DOHH2 (cell line): ENCODE data around the gene SP8.

ENCODE experiments used
- H3F3A ChIP-seq: fragments of 200-600 bp; sonication (generic), shearing (Covaris generic); 2 replicates; pipeline ENCODE4 v1.6.0; 2016; ENCODE audit warnings: antibody characterized with exemption, mild to moderate bottlenecking; ENCODE audit not compliant: control insufficient read depth, insufficient read depth
- H3K27ac ChIP-seq: fragments of 200-600 bp; sonication (generic); 2 replicates; pipeline ENCODE4 v1.5.1; 2014; ENCODE audit warnings: low read depth, mild to moderate bottlenecking, low read length, moderate library complexity
- H3K27me3 ChIP-seq: fragments of 200-600 bp; sonication (generic); 2 replicates; pipeline ENCODE4 v1.6.1; 2014; ENCODE audit warnings: mild to moderate bottlenecking, low read length, mixed read lengths; ENCODE audit not compliant: control insufficient read depth
- H3K36me3 ChIP-seq: fragments of 200-600 bp; sonication (generic); 2 replicates; pipeline ENCODE4 v1.6.1; 2014; ENCODE audit warnings: mild to moderate bottlenecking, low read length, moderate library complexity, mixed read lengths; ENCODE audit not compliant: control insufficient read depth
- H3K4me1 ChIP-seq: fragments of 200-600 bp; sonication (generic); 2 replicates; pipeline ENCODE4 v1.6.1; 2014; ENCODE audit warnings: mild to moderate bottlenecking, low read length, mixed read lengths; ENCODE audit not compliant: control insufficient read depth
- H3K4me2 ChIP-seq: fragments of 200-600 bp; sonication (generic); 2 replicates; pipeline ENCODE4 v1.6.0; 2014; ENCODE audit warnings: mild to moderate bottlenecking, low read length, moderate library complexity
- H3K4me3 ChIP-seq: fragments of 200-600 bp; sonication (generic); 2 replicates; pipeline ENCODE4 v1.5.1; 2014; ENCODE audit warnings: mild to moderate bottlenecking, low read length, mixed read lengths
- H3K79me2 ChIP-seq: fragments of 200-600 bp; sonication (generic); 2 replicates; pipeline ENCODE4 v1.6.1; 2014; ENCODE audit warnings: mild to moderate bottlenecking, low read length, mixed read lengths; ENCODE audit not compliant: control insufficient read depth
- H3K9me2 ChIP-seq: fragments of 200-600 bp; sonication (generic); replicated peaks from 2 replicates; pipeline ENCODE4 v1.6.1; 2014; ENCODE audit warnings: mild to moderate bottlenecking, low read length, mixed read lengths; ENCODE audit not compliant: control insufficient read depth
- H3K9me3 ChIP-seq: fragments of 200-600 bp; sonication (generic); 2 replicates; pipeline ENCODE4 v1.6.1; 2014; ENCODE audit warnings: antibody characterized with exemption, low read length, mixed read lengths; ENCODE audit not compliant: control insufficient read depth, insufficient read depth
- H4K20me1 ChIP-seq: fragments of 200-600 bp; sonication (generic); 2 replicates; pipeline ENCODE4 v1.6.0; 2014; ENCODE audit warnings: low read depth, mild to moderate bottlenecking, antibody characterized with exemption, low read length, moderate library complexity; ENCODE audit not compliant: control insufficient read depth, insufficient read depth
- EZH2phosphoT487 ChIP-seq: fragments of 200-600 bp; sonication (generic); IDR thresholded peaks from 2 replicates; pipeline ENCODE4 v1.6.1; 2017; ENCODE audit warnings: borderline replicate concordance, mild to moderate bottlenecking, antibody characterized with exemption, low read length, moderate library complexity, mixed read lengths
- TF ChIP-seq, protein P1 (sequence below): fragments of 200-600 bp; sonication (generic); IDR thresholded peaks from one replicate; pipeline ENCODE4 v1.5.1; 2014; ENCODE audit warnings: antibody characterized with exemption, mild to moderate bottlenecking, low read depth, low read length; ENCODE audit not compliant: poor library complexity, severe bottlenecking

The SP8 gene

DNA sequence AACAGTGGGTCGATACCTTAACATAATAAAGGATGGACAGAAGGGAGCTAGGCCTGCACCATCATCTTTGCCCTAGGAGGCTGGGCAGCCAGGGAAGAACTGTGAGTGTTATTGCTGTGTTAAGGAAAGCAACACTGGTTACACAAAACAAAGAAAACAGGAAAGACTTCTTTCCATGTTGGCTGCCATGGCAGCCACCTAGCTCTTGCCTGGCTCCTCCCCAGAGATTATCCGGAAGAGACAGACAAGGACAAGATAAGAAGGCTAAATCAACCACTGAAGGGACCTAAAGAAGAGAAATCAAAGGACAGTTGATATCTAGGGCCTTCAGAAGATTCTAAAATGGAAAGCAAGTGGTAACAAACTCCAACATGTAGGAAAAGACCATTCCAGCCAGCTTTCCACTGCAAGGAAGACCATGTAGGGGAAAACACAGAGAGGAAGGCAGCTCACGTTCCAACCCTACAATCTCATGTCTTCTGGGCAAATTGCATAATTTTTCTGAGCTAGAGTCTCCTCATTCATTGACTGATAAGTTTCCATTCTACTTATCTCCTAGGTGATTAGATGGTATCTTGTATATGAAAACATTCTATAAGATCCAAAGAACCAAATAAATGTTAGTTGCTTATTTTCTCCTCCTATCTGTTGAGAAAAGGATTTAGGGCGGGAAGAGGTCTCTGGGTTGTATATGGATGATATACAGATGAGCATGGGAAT lies 51.2 kb downstream of the SP8 start:
- H3K9me2 ChIP-seq = no peaks in the 10 kb centered on the region
- no peaks in the 10 kb centered on the region for H3K4me1 ChIP-seq
- TF ChIP-seq EZH2phosphoT487 = no peak
- TF ChIP-seq, protein P1, sequence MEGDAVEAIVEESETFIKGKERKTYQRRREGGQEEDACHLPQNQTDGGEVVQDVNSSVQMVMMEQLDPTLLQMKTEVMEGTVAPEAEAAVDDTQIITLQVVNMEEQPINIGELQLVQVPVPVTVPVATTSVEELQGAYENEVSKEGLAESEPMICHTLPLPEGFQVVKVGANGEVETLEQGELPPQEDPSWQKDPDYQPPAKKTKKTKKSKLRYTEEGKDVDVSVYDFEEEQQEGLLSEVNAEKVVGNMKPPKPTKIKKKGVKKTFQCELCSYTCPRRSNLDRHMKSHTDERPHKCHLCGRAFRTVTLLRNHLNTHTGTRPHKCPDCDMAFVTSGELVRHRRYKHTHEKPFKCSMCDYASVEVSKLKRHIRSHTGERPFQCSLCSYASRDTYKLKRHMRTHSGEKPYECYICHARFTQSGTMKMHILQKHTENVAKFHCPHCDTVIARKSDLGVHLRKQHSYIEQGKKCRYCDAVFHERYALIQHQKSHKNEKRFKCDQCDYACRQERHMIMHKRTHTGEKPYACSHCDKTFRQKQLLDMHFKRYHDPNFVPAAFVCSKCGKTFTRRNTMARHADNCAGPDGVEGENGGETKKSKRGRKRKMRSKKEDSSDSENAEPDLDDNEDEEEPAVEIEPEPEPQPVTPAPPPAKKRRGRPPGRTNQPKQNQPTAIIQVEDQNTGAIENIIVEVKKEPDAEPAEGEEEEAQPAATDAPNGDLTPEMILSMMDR = no peak
- H4K20me1 ChIP-seq = no peaks in the 10 kb centered on the region
- no peak overlapping the region for H3K27ac ChIP-seq
- H3K27me3 ChIP-seq = no peaks in the 10 kb centered on the region
- no peaks in the 10 kb centered on the region for H3K9me3 ChIP-seq
- no peak overlapping the region for H3K4me3 ChIP-seq
- no peaks in the 10 kb centered on the region for H3K36me3 ChIP-seq
- no peaks in the 10 kb centered on the region for H3K79me2 ChIP-seq
- H3K4me2 ChIP-seq = no peak overlapping the region
- no peaks in the 10 kb centered on the region for H3F3A ChIP-seq
